Activated effector memory CD4-positive, alpha-beta T cell treated with Interleukin-2 at 50 U/mL for 16 hours (primary cell): Measurements from ENCODE around the gene AMIGO3.
A peak's percentile ranks its signal among the peaks of the same experiment; 100 is the strongest.
"Not testable (repeated sequence)": the region's sequence is repeated elsewhere in the genome, so short reads cannot be mapped to it uniquely, and the experiment has no call there.

Source experiments
- DNase-seq: peaks from one replicate; pipeline ENCODE4 v3.0.0-alpha.2; 2020

The AMIGO3 gene

GRCh38 chr3:49686769-49687423 lies 32.6 kb downstream of the AMIGO3 start:
- DNase-seq: not testable (repeated sequence)

GRCh38 chr3:49686346-49686745 lies 33.1 kb downstream of the AMIGO3 start:
- not testable (repeated sequence) for DNase-seq

- not testable (repeated sequence) for DNase-seq
Measured at GRCh38 chr3:49685846-49686245, 33.6 kb downstream of the AMIGO3 start.

GRCh38 chr3:49685103-49685502 lies 34.4 kb downstream of the AMIGO3 start:
- DNase-seq: not testable (repeated sequence)

- DNase-seq: not testable (repeated sequence)
Measured at GRCh38 chr3:49684453-49684852, 35.0 kb downstream of the AMIGO3 start.

- DNase-seq: no peak
Measured at GRCh38 chr3:49683162-49683561, 36.3 kb downstream of the AMIGO3 start.

GRCh38 chr3:49681543-49681942 lies 37.9 kb downstream of the AMIGO3 start:
- no peak for DNase-seq

- no peak for DNase-seq
Measured at GRCh38 chr3:49681232-49681522, 38.3 kb downstream of the AMIGO3 start.

- DNase-seq: no peak
Measured at GRCh38 chr3:49680493-49681231, 38.8 kb downstream of the AMIGO3 start.

GRCh38 chr3:49675912-49676311 lies 43.6 kb downstream of the AMIGO3 start:
- no peak for DNase-seq

- DNase-seq: no peak
Measured at GRCh38 chr3:49674497-49674983, 44.9 kb downstream of the AMIGO3 start.

- DNase-seq: peak; percentile 95
Measured at GRCh38 chr3:49673715-49674496, 45.6 kb downstream of the AMIGO3 start, which contains the start of gene APEH. Gene APEH (plus strand): TSS chr3:49674351. CDS start chr3:49674402, 51 bp downstream.

GRCh38 chr3:49673121-49673714 lies 46.3 kb downstream of the AMIGO3 start:
- DNase-seq: no peak

GRCh38 chr3:49671291-49672288 lies 47.9 kb downstream of the AMIGO3 start:
- peak; percentile 60 for DNase-seq

GRCh38 chr3:49670940-49671290 lies 48.6 kb downstream of the AMIGO3 start:
- no peak for DNase-seq

GRCh38 chr3:49669352-49669751 lies 50.1 kb downstream of the AMIGO3 start:
- no peak for DNase-seq

GRCh38 chr3:49668861-49669260 lies 50.6 kb downstream of the AMIGO3 start:
- DNase-seq: no peak

- no peak for DNase-seq
Measured at GRCh38 chr3:49668414-49668797, 51.1 kb downstream of the AMIGO3 start.

GRCh38 chr3:49667701-49668413 lies 51.6 kb downstream of the AMIGO3 start:
- no peak for DNase-seq
